GM18526 (cell line): ENCODE data around the gene ZNF639.

Experiments
- POLR2A ChIP-seq: IDR thresholded peaks from 3 replicates; pipeline ENCODE4 v1.6.1; 2011; ENCODE audit not compliant: insufficient read length; ENCODE audit errors: extremely low read depth

Gene ZNF639

DNA sequence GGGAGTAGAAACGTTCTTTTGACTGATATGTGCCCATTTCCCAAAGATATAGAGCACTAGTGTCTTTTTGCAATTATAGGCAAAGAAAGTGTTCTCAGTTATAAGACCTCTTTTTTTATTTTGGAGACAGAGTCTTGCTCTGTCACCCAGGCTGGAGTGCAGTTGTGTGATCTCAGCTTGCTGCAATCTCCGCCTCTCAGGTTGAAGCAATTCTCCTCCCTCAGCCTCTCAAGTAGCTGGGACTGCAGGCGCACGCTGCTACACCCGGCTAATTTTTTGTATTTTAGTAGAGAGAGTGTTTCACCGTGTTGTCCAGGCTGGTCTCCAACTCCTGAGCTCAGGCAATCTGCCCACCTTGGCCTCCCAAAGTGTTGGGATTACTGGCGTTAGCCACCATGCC lies 20.7 kb upstream of the ZNF639 start:
- no peak for TF ChIP-seq POLR2A

DNA sequence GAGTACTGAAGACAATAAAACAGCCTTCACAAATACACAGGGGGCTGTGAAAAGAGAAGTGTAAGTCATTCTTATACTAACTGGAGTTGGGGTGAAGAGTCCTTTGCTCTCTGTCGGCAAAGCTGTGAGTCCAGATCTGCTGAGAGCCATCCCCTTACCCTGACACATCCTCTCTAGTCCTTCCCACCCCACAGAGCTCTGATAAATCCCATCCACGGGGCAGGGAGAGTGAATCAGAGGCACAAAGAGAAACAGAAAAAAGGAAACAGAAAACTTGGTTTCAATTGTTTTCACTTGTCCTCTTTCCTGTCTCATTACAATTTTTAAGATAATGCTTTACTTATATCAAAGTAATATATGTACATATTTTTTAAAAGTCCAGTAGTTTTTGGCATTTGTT lies 18.2 kb upstream of the ZNF639 start:
- no peak for TF ChIP-seq POLR2A

GRCh38 chr3:179308001-179308400 lies 14.8 kb upstream of the ZNF639 start:
- no peak for TF ChIP-seq POLR2A

GRCh38 chr3:179309225-179310078 lies 13.4 kb upstream of the ZNF639 start:
- TF ChIP-seq POLR2A, result no peak

GRCh38 chr3:179318876-179319275 lies 4.0 kb upstream of the ZNF639 start:
- no peak for TF ChIP-seq POLR2A

DNA sequence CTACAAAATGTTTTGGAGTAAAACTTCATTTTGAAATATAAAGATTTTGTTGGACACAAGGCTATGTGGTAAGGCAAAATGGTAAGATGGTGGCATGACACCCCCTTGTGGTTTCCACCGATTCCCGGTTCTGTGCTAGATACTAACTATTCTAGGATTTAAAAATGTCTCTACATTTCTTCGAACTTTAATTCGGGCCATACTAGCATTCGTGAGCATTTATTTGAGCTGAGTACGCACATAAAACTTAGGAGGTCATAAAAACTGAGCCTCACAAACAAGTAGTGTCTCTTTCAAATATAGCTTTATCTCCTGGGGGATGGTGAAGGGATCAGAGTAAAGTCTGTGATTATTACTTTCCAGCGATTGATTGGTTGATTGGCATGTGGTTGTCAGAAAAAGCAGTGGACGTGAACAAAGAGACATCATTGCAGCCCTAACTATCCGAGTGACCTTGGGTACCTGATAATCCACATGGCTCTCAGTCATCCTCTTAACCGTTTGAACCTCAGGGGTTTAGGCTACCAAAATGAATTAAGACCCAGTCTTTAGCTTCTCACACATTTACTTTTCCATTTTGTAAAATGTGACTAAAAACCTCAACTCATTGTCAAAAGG lies 1.1 kb upstream of the ZNF639 start:
- TF ChIP-seq POLR2A, result no peak

DNA sequence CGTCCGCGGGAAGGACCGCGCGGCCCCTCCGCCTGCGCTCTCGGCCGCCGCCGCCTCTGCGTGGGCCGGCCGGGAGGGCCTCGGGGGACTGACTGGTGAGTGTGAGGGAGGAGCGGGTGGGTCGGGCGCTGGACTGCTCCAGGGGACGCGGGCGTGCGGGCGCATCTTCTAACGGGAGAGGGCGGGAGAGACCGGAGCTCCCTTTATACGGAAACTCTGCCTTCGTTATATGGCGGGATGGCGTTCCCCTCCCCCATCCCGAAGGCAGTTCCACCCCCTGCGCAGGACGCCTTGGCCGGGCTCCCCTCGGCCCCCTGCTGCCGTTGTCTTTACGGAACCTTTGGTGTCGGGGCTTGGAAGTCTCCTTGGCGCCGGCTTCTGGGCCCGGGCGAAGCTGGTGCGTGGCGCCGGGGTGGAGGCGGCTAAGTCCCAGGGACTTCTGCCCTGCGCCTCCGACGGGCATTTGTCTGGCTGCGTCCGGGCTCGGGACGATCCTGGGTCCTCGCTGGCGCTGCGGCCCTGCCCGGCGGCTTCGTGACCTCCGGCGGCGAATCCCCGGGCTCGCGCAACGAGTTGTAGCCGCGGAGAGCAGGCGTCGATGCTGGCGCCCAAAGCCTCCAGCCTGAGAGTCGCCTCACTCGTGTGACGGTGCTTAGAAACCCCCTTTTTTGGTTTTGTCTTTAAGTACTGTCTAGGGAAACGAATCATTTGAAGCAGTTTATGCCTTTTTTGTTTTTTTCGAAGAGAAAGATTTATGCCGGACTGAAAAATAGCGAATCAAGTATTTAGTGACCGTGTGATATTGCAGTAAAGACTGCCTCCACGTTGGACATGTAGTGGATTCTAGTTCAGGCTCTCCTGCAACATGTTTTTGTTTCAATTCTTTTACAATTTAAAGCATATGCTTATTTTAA lies 623 bp downstream of the ZNF639 start:
- no peak for TF ChIP-seq POLR2A

DNA sequence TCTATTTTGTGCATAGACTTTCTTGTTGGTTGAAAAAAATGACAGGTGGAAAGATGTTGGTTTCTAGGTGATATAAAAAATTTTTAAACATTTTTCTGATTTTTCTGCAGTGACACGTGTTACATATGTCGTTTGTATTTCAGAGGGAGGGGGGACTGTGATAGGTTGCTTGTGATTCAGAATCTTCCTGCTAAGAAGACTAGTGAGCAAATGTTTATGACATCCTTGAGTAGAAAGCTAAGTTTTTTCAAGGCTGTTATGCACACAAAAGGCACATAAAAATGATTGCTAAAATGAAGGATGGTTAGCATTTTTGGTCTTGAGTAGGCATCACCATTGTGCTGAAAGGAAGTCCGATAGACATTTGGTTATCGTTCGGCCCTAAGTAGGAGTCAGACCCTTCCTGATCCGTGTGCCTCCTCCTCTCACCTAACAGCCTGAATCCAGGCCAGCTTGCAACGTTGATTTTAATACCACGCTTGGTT lies 1.5 kb downstream of the ZNF639 start:
- no peak for TF ChIP-seq POLR2A

GRCh38 chr3:179330438-179330837 lies 7.6 kb downstream of the ZNF639 start:
- TF ChIP-seq POLR2A, result no peak

DNA sequence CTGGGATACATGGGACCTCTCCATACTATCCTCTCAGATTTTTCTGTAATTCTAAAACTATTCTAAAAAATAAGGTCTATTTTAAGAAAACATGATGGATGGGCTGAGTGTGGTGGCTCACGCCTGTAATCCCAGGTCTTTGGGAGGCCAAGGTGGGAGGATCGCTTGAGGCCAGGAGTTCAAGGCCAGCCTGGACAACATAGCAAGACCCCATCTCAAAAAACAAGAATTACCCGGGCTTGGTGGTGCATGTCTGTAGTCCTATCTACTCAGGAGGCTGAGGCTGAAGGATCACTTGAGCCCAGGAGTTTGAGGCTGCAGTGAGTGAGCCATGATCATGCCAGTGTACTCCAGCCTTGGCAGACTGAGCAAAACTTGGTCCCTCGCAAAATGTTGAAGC lies 9.4 kb downstream of the ZNF639 start:
- no peak for TF ChIP-seq POLR2A

GRCh38 chr3:179333084-179333483 lies 10.3 kb downstream of the ZNF639 start:
- no peak for TF ChIP-seq POLR2A

DNA sequence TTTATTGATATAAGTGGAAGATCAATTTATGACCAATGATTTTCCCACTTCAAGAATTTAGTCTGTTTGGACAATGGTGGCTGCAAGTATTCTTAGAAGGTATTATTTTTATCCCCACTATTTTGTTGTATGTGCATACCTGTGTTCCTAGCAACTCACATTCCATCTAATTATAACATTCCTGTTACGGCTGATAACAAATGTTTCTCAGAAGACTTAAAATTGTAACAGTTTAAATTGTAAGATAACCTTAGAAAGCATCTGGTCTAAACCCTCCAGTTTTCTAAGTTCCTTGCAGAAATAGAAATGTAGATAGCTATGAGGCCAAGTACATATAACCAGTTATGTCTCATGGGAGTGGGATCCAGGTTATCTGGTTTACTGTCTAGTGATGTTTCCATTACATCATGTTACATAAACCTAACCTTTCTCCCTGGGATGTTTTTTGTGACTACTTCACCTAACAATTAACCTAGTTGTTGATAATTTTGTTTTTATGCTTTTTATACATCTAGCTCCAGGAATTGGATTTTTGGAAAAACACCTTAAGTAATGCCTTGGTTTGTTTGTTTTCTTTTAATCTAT lies 13.6 kb downstream of the ZNF639 start:
- no peak for TF ChIP-seq POLR2A

DNA sequence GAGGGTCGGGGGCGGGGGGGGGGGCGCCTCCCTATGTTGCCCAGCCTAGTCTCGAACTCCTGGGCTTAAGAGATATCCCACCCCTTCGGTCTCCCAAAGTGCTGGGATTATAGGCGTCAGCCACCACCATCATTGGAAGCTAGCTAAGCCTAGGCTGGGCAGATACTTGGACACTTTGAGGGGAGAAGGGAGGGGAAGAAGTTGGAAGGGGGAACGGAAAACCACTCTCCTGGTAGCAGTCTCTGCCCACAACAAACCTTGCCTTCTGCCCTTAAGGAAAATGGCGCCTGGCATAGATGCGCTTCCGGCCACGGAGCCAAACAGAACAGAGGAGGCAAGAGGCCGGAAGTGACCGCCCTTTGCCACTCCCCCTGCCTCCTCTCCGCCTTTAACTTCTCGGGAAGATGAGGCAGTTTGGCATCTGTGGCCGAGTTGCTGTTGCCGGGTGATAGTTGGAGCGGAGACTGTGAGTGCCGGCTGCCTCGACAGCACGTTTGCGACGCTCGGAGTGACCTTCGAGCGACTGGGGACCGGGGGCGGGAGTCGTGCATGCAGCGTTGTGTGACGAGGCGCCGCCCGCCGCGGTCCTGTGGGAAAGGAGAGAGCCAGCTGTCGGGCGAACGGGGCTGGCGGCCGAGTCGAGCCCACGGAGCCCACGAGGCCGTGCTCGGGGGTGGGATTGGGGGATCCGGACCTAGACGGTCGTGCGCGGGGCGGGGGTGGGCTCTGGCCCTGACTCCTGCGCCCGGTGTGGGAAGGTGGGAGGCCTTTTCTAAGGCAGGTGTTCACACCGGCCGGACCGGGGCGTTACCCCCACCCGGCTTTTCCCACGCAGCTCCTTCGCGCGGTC lies 24.7 kb downstream of the ZNF639 start, which contains the start of gene MFN1:
TSS of gene MFN1 (plus strand) at position 365 of the 850 bp plus-strand sequence. CDS start 1,143 bp downstream, outside the sequence.
- TF ChIP-seq POLR2A, result peak; percentile 97
